Stimulated activated naive B cell treated with anti-CD40 and anti-IgM and Interleukin-4, amounts not matched to agents 10 μg/mL and 1 μg/mL and 100 μg/mL, for 72 hours (primary cell): ENCODE data around the gene RAET1L.
"Not testable (repeated sequence)": the region's sequence is repeated elsewhere in the genome, so short reads cannot be mapped to it uniquely, and the experiment has no call there.

Source experiments
- ATAC-seq, 2 donors: fragments of 150-1000 bp; cut with Tn5 transposase; replicated peaks; 2 replicates each; pipeline ENCODE4 v1.10.0; 2021; ENCODE audit warnings: moderate library complexity in 1 of 2
- DNase-seq: peaks from one replicate; pipeline ENCODE4 v3.0.0; 2021
- H3K27ac Mint-ChIP-seq: one replicate; pipeline ENCODE4 v1.8.0; 2022; ENCODE audit warnings: mild to moderate bottlenecking, mixed read lengths
- H3K27me3 Mint-ChIP-seq, 2 donors: one replicate each; pipeline ENCODE4 v1.8.0; 2022; ENCODE audit warnings: mixed read lengths in 2 of 2
- H3K36me3 Mint-ChIP-seq, 2 donors: one replicate each; pipeline ENCODE4 v1.8.0; 2022; ENCODE audit warnings: mixed read lengths in 2 of 2, mild to moderate bottlenecking in 1 of 2
- H3K4me1 Mint-ChIP-seq, 2 donors: one replicate each; pipeline ENCODE4 v1.8.0; 2022; ENCODE audit warnings: mixed read lengths in 2 of 2, mild to moderate bottlenecking in 1 of 2
- H3K4me3 Mint-ChIP-seq, 2 donors: one replicate each; pipeline ENCODE4 v1.8.0; 2022; ENCODE audit warnings: mild to moderate bottlenecking in 2 of 2, mixed read lengths in 2 of 2, moderate library complexity in 1 of 2
- H3K9me3 Mint-ChIP-seq, 2 donors: one replicate each; pipeline ENCODE4 v1.8.0; 2022; ENCODE audit warnings: mixed read lengths in 2 of 2, mild to moderate bottlenecking in 1 of 2

RAET1L gene

GRCh38 chr6:149985481-149985937 lies 39.8 kb downstream of the RAET1L start:
- Mint-ChIP-seq H3K4me3 (no peak overlapping the region), H3K36me3 (peaks cover 9% of the 10 kb centered on the region in 2 donors), H3K4me1 (peaks cover 14 to 29% of the 10 kb centered on the region in 2 donors), H3K9me3 (peaks cover 5 to 6% of the 10 kb centered on the region in 2 donors), H3K27ac (no peak overlapping the region), H3K27me3 (peaks cover 79 to 91% of the 10 kb centered on the region in 2 donors)
- ATAC-seq (no peak), DNase-seq (no peak)

GRCh38 chr6:149984773-149985172 lies 40.6 kb downstream of the RAET1L start:
- Mint-ChIP-seq H3K4me1 (peaks cover 7 to 22% of the 10 kb centered on the region in 2 donors), H3K9me3 (peaks cover 5 to 6% of the 10 kb centered on the region in 2 donors), H3K36me3 (peaks cover 6 to 9% of the 10 kb centered on the region in 2 donors), H3K4me3 (no peak overlapping the region), H3K27me3 (peaks cover 72 to 91% of the 10 kb centered on the region in 2 donors), H3K27ac (no peak overlapping the region)
- DNase-seq = no peak
- no peak for ATAC-seq

GRCh38 chr6:149983145-149983544 lies 42.2 kb downstream of the RAET1L start:
- no peak for ATAC-seq
- Mint-ChIP-seq H3K4me1 (peaks cover under 1 to 6% of the 10 kb centered on the region in 2 donors), H3K9me3 (peaks cover 2% of the 10 kb centered on the region in 2 donors), H3K4me3 (no peak overlapping the region), H3K27ac (no peak overlapping the region), H3K27me3 (peaks cover 65 to 86% of the 10 kb centered on the region in 2 donors), H3K36me3 (peaks cover 2% of the 10 kb centered on the region in 2 donors)
- DNase-seq = no peak

GRCh38 chr6:149979293-149979692 lies 46.0 kb downstream of the RAET1L start:
- H3K36me3 Mint-ChIP-seq = no peaks in the 10 kb centered on the region
- H3K9me3 Mint-ChIP-seq = no peaks in the 10 kb centered on the region
- peaks cover 63 to 85% of the 10 kb centered on the region in 2 donors for H3K27me3 Mint-ChIP-seq
- no peak overlapping the region for H3K27ac Mint-ChIP-seq
- H3K4me3 Mint-ChIP-seq = no peak overlapping the region
- ATAC-seq (no peak), DNase-seq (no peak)
- H3K4me1 Mint-ChIP-seq = peaks cover 0 to 2% of the 10 kb centered on the region in 2 donors

- ATAC-seq (no peak), DNase-seq (no peak)
- Mint-ChIP-seq H3K27me3 (peaks cover 67 to 85% of the 10 kb centered on the region in 2 donors), H3K4me3 (no peak overlapping the region), H3K4me1 (peaks cover 0 to 2% of the 10 kb centered on the region in 2 donors), H3K9me3 (no peaks in the 10 kb centered on the region), H3K27ac (no peak overlapping the region), H3K36me3 (no peaks in the 10 kb centered on the region)
Measured at GRCh38 chr6:149978610-149979009, 46.7 kb downstream of the RAET1L start.

GRCh38 chr6:149977221-149977620 lies 48.1 kb downstream of the RAET1L start:
- no peak overlapping the region for H3K4me3 Mint-ChIP-seq
- no peak overlapping the region for H3K27ac Mint-ChIP-seq
- H3K4me1 Mint-ChIP-seq = peaks cover 0 to 2% of the 10 kb centered on the region in 2 donors
- H3K9me3 Mint-ChIP-seq = no peaks in the 10 kb centered on the region
- no peaks in the 10 kb centered on the region for H3K36me3 Mint-ChIP-seq
- ATAC-seq = no peak
- DNase-seq = no peak
- H3K27me3 Mint-ChIP-seq = peaks cover 62 to 76% of the 10 kb centered on the region in 2 donors

GRCh38 chr6:149975400-149975799 lies 49.9 kb downstream of the RAET1L start:
- H3K36me3 Mint-ChIP-seq = no peaks in the 10 kb centered on the region
- no peak overlapping the region for H3K27ac Mint-ChIP-seq
- H3K4me3 Mint-ChIP-seq = no peak overlapping the region
- no peak for ATAC-seq
- H3K27me3 Mint-ChIP-seq = peaks cover 55 to 73% of the 10 kb centered on the region in 2 donors
- H3K9me3 Mint-ChIP-seq = no peaks in the 10 kb centered on the region
- H3K4me1 Mint-ChIP-seq = peaks cover 0 to 2% of the 10 kb centered on the region in 2 donors
- DNase-seq = no peak

GRCh38 chr6:149974825-149975224 lies 50.5 kb downstream of the RAET1L start:
- Mint-ChIP-seq H3K9me3 (no peaks in the 10 kb centered on the region), H3K4me3 (no peak overlapping the region), H3K36me3 (peaks cover 0 to 2% of the 10 kb centered on the region in 2 donors), H3K27ac (no peak overlapping the region), H3K4me1 (peaks cover 0 to 2% of the 10 kb centered on the region in 2 donors), H3K27me3 (peaks cover 61 to 73% of the 10 kb centered on the region in 2 donors)
- no peak for DNase-seq
- ATAC-seq = peak; percentile 69 to 78

GRCh38 chr6:149974394-149974793 lies 50.9 kb downstream of the RAET1L start:
- H3K9me3 Mint-ChIP-seq, H3K4me3 Mint-ChIP-seq, H3K27ac Mint-ChIP-seq, DNase-seq, H3K4me1 Mint-ChIP-seq, H3K36me3 Mint-ChIP-seq: not testable (repeated sequence)
- peaks cover 64 to 75% of the 10 kb centered on the region in 2 donors for H3K27me3 Mint-ChIP-seq
- peak; percentile 39 to 64 for ATAC-seq

GRCh38 chr6:149969635-149970034 lies 55.7 kb downstream of the RAET1L start:
- H3K27ac Mint-ChIP-seq = no peak overlapping the region
- ATAC-seq = no peak

GRCh38 chr6:149968909-149969308 lies 56.4 kb downstream of the RAET1L start:
- not testable (repeated sequence) for H3K4me3 Mint-ChIP-seq, ATAC-seq, H3K27ac Mint-ChIP-seq, H3K9me3 Mint-ChIP-seq, H3K36me3 Mint-ChIP-seq, DNase-seq
- Mint-ChIP-seq H3K27me3 (peaks cover 72 to 81% of the 10 kb centered on the region in 2 donors), H3K4me1 (peaks cover 19 to 25% of the 10 kb centered on the region in 2 donors)

More at GRCh38 chr6:149969635-149970034, 55.7 kb downstream of the RAET1L start:
- H3K9me3 Mint-ChIP-seq = no peaks in the 10 kb centered on the region
- H3K36me3 Mint-ChIP-seq = peaks cover 6 to 7% of the 10 kb centered on the region in 2 donors
- H3K4me3 Mint-ChIP-seq = no peak overlapping the region
- H3K4me1 Mint-ChIP-seq = peaks cover 14 to 18% of the 10 kb centered on the region in 2 donors
- no peak for DNase-seq
- peaks cover 72 to 81% of the 10 kb centered on the region in 2 donors for H3K27me3 Mint-ChIP-seq
